Left lung (tissue), 10 donors: Measurements from ENCODE around the gene ME2. TPM values are rescaled to one million over a fixed set of nuclear protein-coding genes. Genes with fewer than 3 reads are reported as not detected.

Experiments
- ATAC-seq: fragments of 200-7000 bp; cut with Tn5 transposase; one replicate; pipeline ENCODE4 v1.9.1; 2020; ENCODE audit warnings: moderate library complexity
- DNase-seq, 4 donors: peaks; one replicate each; pipeline ENCODE4 v3.0.0-alpha.2; 2013 to 2020
- H3K27ac ChIP-seq, 2 donors: fragments of 200-600 bp; sonication (generic) in 1 of 2; one replicate each; pipeline versions ENCODE4 v1.5.0 to v1.8.0; 2020 to 2021
- H3K27me3 ChIP-seq, 2 donors: fragments of 200-600 bp; sonication (generic) in 1 of 2; one replicate each; pipeline versions ENCODE4 v1.5.0 to v1.8.0; 2020 to 2021
- H3K36me3 ChIP-seq, 2 donors: fragments of 200-600 bp; sonication (generic) in 1 of 2; one replicate each; pipeline versions ENCODE4 v1.5.0 to v1.8.0; 2020 to 2021
- H3K4me1 ChIP-seq, 2 donors: fragments of 200-600 bp; one replicate each; pipeline ENCODE4 v1.8.0; 2021
- H3K4me3 ChIP-seq, 2 donors: fragments of 200-600 bp; sonication (generic) in 1 of 2; one replicate each; pipeline versions ENCODE4 v1.5.0 to v1.8.0; 2020 to 2021; ENCODE audit warnings: mild to moderate bottlenecking in 1 of 2
- H3K9me3 ChIP-seq, 2 donors: fragments of 200-600 bp; sonication (generic) in 1 of 2; one replicate each; pipeline versions ENCODE4 v1.5.0 to v1.8.0; 2020 to 2021
- CTCF ChIP-seq, 2 donors: fragments of 200-600 bp; sonication (generic) in 1 of 2; IDR thresholded peaks; one replicate each; pipeline versions ENCODE4 v1.5.0 to v1.8.0; 2021; ENCODE audit warnings: antibody characterized with exemption in 2 of 2
- intact Hi-C, 2 donors: fragments of 100-400 bp; cut with DNase I; formaldehyde crosslinking; loops; one replicate each; pipeline versions ENCODE4 v1.11.2 to v1.14.2; 2022
- polyA plus RNA-seq, 6 donors: library from polyadenylated mRNA; unstranded; fragments of 120-200 nt; gene quantifications; one replicate each; pipeline ENCODE4 v1.2.1, GENCODE V29; 2013; ENCODE audit not compliant: insufficient read length in 6 of 6
- total RNA-seq, 2 donors: library from RNA; stranded (reverse); fragmentation: NEBNext Ultra II Directional; extraction: Animal tissue kit (Norgen Biotek cat#: 25700); gene quantifications; one replicate each; pipeline ENCODE4 v1.2.1, GENCODE V29; 2021
- donor health status: DM: no; HTN: yes; CAD: no.
- donor health status: DM: no; HTN: no; CAD: no.

Gene ME2
- total and polyA plus RNA-seq, 8 donors: 29.7 to 61.7 (median 32.4) TPM

GRCh38 chr18:50928551-50928950 is 49.6 kb downstream of the ME2 start:
- Histone ChIP-seq H3K27ac (no peak overlapping the region), H3K9me3 (peaks cover 0 to 8% of the 10 kb centered on the region in 2 donors), H3K4me1 (no peaks in the 10 kb centered on the region), H3K4me3 (no peak overlapping the region), H3K27me3 (no peaks in the 10 kb centered on the region), H3K36me3 (peaks cover 0 to 83% of the 10 kb centered on the region in 2 donors)
- TF ChIP-seq CTCF (IDR thresholded peaks at IDR 0.05): no peak
- ATAC-seq (no peak), DNase-seq (no peak)
- intact Hi-C loops: no loop called here

- Histone ChIP-seq H3K9me3 (no peaks in the 10 kb centered on the region), H3K27ac (no peak overlapping the region), H3K36me3 (peaks cover 0 to 59% of the 10 kb centered on the region in 2 donors), H3K4me3 (no peak overlapping the region), H3K27me3 (no peaks in the 10 kb centered on the region), H3K4me1 (no peaks in the 10 kb centered on the region)
- no peak for DNase-seq
- no peak for TF ChIP-seq CTCF (IDR thresholded peaks at IDR 0.05)
- ATAC-seq: no peak
- intact Hi-C loops: no loop called here
Measured at GRCh38 chr18:50933684-50934083, 54.8 kb downstream of the ME2 start.

GRCh38 chr18:50934545-50935211 is 55.8 kb downstream of the ME2 start:
- no peaks in the 10 kb centered on the region for H3K27me3 ChIP-seq
- intact Hi-C loops: no loop called here
- H3K9me3 ChIP-seq: no peaks in the 10 kb centered on the region
- DNase-seq (no peak), ATAC-seq (no peak)
- no peaks in the 10 kb centered on the region for H3K4me1 ChIP-seq
- H3K36me3 ChIP-seq: peaks cover 0 to 50% of the 10 kb centered on the region in 2 donors
- no peak for TF ChIP-seq CTCF (IDR thresholded peaks at IDR 0.05)
- H3K27ac ChIP-seq: no peak overlapping the region
- H3K4me3 ChIP-seq: no peak overlapping the region

- no peak overlapping the region for H3K27ac ChIP-seq
- intact Hi-C loops: no loop called here
- H3K4me1 ChIP-seq: no peaks in the 10 kb centered on the region
- no peak overlapping the region for H3K4me3 ChIP-seq
- TF ChIP-seq CTCF (IDR thresholded peaks at IDR 0.05): no peak
- no peaks in the 10 kb centered on the region for H3K9me3 ChIP-seq
- DNase-seq (no peak), ATAC-seq (no peak)
- H3K27me3 ChIP-seq: no peaks in the 10 kb centered on the region
- peaks cover 0 to 50% of the 10 kb centered on the region in 2 donors for H3K36me3 ChIP-seq
Measured at GRCh38 chr18:50935493-50936191, 56.7 kb downstream of the ME2 start.

GRCh38 chr18:50937183-50937582 is 58.3 kb downstream of the ME2 start:
- Histone ChIP-seq H3K4me3 (no peak overlapping the region), H3K4me1 (no peaks in the 10 kb centered on the region), H3K36me3 (peaks cover 0 to 55% of the 10 kb centered on the region in 2 donors), H3K9me3 (no peaks in the 10 kb centered on the region), H3K27ac (no peak overlapping the region), H3K27me3 (no peaks in the 10 kb centered on the region)
- DNase-seq: no peak
- intact Hi-C loops: no loop called here
- no peak for TF ChIP-seq CTCF (IDR thresholded peaks at IDR 0.05)
- ATAC-seq: no peak
